Measurements from ENCODE around the gene GCNA. TPM values are rescaled to one million over a fixed set of nuclear protein-coding genes. Genes with fewer than 3 reads are reported as not detected.
"Not testable (repeated sequence)": the region's sequence is repeated elsewhere in the genome, so short reads cannot be mapped to it uniquely, and the experiment has no call there.

GCNA gene
- polyA plus RNA-seq, 4 donors = 1.6 to 3.3 (median 1.9) TPM

DNA sequence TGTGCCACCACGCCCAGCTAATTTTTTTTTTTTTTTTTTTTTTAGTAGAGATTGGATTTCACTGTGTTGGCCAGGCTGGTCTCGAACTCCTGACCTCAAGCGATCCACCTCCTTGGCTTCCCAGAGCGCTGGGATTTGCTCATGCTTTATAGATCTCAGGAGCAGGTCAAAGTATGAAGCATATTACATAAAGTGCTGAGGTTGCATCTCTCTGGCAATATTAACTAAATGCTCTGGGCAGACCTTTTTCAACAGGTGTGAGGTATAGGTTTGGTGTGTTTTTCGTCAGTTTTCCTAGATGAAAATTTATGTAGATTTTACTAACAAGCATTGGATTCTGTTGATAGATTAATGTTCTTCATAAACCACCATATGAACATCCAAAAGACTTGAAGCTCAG is 19.3 kb upstream of the GCNA start:
- no peak for DNase-seq (ENCODE audit: low read depth in 4 of 4, low spot score in 3 of 4)

DNA sequence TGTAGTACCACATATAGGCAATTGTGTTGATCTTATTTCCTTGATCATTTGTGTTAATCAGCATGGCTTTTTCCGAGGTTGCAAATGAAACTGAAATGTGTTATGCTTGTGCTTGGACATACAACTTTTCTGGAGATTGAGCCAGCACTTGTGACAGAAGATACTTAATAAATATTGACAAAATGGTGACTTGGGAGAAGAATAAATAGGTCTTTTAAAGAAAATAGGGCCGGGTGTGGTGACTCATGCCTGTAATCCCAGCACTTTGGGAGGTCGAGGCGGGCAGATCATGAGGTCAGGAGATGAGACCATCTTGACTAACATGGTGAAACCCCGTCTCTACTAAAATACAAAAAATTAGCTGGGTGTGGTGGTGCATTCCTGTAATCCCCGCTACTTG is 18.5 kb upstream of the GCNA start:
- DNase-seq (ENCODE audit: low read depth in 4 of 4, low spot score in 3 of 4) = not testable (repeated sequence)

DNA sequence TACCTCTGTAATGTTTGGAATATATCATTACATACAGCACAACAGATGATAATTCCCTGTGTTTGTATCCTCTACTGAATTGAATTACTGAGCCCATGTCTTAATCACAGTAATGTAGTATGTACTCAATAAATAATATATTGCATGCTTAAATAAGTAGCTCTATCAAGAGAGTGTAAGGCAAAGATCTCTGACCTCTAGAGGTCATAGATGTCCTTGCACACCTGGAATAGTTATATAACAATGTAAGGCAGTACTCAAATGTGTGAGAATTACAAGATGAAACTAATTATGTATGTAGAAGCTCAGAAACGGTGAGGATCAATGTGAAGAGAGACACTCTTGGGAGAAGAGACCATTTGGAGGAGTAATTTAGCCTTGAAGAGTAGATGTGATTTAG is 14.3 kb upstream of the GCNA start:
- no peak for DNase-seq (ENCODE audit: low read depth in 4 of 4, low spot score in 3 of 4)

DNA sequence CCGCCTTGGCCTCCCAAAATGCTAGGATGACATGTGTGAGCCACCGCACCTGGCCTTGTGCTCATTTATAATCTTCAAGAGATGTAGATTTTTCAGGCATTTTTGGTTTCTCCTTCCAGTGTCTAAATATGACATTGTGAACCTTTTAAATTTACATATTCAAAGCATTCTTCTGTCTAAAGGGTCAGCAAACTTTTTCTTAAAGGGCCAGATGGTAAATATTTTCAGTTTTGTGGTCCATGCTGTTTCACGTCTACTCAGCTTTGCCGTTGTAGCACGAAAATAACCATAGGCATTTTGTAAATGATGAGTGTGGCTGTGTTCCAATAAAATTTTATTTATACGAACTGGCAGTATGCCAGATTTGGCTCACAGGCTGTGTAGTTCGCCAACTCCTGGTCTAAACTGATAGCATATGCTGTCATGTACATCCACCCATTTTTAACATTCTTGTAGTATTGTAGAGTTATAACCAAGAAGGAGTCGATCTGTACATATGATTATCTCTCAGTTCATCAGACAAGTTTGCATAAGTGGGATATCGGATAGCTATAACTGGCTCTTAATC is 12.7 kb upstream of the GCNA start:
- DNase-seq (ENCODE audit: low read depth in 4 of 4, low spot score in 3 of 4) = no peak

DNA sequence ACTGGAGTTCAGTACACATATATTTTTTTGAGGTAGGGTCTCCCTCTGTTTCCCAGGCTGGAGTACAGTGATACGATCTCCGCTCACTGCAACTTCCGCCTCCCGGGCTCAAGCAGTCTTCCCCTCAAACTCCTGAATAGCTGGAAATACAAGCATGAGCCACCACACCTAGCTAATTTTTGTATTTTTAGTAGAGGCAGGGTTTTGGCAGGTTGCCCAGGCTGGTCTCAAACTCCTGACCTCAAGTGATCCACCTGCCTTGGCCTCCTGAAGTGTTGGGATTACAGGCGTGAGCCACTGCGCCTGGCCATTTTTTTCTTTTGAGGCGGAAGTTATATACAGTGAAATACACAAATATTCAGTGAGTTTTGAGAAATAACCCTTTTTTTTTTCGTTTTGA is 6.8 kb upstream of the GCNA start:
- not testable (repeated sequence) for DNase-seq (ENCODE audit: low read depth in 4 of 4, low spot score in 3 of 4)

DNA sequence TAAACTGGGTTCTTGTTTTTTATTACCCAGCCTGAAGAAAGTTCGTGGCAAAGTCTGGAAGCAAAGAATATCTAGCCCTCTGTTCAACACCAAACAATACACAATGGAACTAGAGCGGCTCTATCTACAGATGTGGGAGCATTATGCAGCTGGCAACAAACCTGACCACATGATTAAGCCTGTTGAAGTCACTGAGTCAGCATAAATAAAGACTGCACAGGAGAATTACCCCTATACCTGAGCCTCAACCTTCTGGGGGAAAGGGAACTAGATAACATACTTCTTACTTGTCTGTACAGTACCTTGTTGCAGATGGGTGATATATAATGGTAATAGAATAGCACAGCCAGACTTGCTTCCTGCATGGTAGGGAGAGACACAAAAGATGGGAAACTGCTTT is 4.6 kb upstream of the GCNA start:
- no peak for DNase-seq (ENCODE audit: low read depth in 4 of 4, low spot score in 3 of 4)

DNA sequence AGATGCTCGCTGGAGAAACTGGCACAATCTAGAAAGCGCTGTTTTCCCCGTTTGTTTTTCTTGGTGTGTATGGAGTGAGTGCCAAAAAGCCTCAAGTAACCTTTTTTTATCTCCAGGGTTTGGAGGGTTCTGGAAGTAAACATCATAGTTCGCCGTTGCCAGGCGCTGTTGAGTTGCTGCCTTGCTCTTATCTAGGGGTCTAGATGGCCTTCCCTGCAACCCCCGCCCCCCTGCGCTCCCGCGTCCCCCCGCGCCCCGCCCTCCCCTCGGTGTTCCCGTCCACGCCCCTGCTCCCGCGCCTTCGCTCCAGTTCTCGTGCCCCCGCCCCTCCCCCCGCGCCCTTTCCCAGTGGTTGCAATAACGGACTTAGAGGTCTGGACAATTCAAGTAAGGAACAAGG is 555 bp upstream of the GCNA start:
- no peak for DNase-seq (ENCODE audit: low read depth in 4 of 4, low spot score in 3 of 4)

DNA sequence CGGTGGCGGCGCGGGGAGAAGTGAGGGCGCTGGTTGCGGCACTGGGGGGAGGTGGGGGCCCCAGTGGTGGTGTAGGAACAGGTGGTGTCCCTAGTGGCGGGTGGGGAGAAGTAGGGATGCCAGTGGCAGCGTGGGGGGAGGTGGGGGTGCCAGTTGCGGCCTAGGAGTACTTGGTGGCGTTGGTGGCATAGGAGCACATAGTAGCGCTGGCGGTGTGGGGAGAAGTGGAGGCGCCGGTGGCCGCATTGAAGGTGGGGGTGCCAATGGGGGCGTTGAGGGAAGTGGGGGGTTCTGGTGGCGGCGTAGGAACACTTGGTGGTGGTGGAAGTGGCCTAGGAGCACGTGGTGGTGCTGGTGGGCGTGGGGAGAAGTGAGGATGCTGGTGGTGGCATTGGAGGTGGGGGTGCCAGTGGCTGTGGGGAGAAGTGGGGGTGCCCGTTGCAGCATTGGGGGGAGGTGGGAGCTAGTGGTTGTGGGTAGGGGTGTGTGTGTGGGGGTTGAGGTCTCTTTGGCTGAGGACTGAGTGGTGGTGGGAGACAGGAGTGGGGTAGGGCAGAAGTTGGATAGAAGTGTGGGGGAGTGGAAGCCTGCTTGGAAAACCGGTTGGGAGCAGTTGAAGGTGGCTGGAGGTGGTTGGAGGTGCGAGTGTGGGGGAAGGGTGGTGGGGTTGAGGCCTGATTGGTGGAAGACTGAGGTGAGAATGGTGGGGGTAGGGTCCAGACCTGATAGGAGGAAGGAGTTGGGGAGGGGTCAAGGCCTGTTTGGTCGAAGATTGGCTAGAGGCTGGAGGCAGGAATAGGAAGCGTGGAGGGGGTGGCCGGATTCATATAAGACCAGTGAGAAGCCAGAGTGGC is 1.1 kb downstream of the GCNA start:
- DNase-seq (ENCODE audit: low read depth in 4 of 4, low spot score in 3 of 4) = no peak

DNA sequence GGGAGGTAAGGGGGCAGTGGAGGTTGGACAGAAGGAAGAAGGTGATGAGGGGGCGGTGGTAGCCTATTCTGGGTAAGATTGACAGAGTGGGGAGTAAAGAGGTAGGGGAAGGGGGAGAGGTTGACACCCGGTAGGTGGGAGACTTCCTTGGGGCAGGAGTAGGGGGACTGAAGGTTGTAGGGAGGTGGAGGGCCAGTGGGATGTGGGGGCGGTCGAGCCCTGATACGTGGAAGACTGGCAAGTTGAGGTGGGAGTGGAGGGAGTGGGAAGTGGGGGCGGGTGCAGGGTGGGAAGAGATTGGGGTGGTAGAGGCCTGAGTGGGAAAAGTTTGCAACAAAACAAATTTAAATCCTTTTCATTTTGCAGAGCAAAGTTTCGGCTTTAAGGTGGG is 1.7 kb downstream of the GCNA start:
- no peak for DNase-seq (ENCODE audit: low read depth in 4 of 4, low spot score in 3 of 4)

DNA sequence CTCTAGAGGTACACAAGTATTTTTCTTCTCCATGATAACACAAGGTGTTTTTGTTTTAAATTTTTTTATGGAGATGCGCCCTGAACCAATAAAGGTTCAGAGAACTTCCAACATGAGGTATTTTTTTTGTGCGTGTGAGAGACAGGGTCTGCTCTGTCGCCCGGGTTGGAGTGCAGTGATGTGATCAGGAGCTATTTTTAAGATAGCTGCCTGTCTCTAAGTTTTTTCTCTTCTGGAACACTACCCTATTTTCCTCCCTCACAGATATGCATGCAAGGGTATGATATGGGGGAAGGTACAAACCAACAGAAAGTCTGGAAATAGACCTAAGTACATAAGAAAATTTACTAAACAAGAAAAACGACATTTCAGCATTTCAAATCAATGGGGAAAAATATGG is 3.0 kb downstream of the GCNA start:
- DNase-seq (ENCODE audit: low read depth in 4 of 4, low spot score in 3 of 4) = no peak

DNA sequence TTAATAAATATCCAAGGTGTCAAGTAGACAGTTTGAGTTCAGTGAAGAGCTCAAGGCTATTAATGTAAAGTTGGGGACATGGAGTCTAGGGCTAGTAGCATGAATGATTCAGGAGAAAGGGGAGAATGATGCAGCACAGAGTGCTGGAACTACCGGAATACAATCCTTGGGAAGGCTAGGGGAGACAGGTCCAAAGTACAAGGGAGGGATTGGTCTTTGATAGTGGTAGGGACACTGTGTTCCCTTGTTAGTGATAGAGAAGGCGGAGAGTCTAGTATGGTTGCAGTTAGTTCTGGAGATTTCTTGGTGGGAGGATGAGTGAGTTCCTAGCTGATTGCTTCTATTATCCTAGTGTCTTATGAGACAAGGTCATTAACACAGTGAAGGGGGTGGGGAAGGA is 8.7 kb downstream of the GCNA start:
- no peak for DNase-seq (ENCODE audit: low read depth in 4 of 4, low spot score in 3 of 4)

DNA sequence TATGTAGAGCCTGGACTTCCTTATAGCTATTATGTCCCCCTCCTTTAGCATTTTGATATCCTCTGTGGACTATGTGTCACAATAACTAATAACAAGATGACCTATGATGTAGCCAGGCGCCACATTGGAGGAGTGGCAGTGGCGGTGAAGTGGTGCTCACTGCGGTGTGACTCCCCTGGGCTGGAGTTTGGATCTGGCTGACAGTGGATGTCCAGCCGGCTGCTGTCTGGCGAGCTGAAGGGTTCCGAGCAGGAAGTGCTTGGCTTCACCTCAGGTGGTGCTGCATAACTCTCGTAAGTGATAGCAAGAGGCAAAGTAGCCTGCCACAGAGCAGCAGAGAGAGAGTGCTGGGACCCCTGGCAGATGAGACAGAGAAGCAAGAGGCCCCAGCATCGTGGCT is 15.0 kb downstream of the GCNA start:
- DNase-seq (ENCODE audit: low read depth in 4 of 4, low spot score in 3 of 4) = not testable (repeated sequence)

DNA sequence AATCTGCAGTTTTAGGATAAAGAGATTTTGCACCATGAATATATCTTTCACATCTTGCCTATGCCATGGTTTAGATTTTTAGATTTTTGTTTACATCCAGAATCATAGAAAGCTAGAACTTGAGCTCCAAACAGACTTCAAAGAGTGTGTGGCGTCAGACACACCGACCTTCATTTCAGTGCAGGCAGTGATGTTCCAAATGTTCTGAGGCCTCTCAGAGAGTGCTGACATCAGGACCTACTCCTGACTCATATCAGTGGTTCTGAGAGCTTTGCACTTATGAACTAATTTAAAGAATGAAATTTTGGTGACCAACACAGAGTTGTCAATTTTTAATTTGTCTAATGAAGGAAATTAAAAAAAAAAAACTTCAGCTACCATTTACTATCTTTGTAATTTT is 21.7 kb downstream of the GCNA start:
- no peak for DNase-seq (ENCODE audit: low read depth in 4 of 4, low spot score in 3 of 4)

DNA sequence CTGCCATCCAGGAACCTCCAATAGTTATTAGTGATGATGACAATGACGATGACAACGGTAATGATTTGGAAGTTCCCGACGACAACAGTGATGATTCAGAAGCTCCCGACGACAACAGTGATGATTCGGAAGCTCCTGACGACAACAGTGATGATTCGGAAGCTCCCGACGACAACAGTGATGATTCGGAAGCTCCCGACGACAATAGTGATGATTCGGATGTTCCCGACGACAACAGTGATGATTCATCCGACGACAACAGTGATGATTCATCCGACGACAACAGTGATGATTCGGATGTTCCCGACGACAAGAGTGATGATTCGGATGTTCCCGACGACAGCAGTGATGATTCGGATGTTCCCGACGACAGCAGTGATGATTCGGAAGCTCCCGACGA is 25.4 kb downstream of the GCNA start:
- no peak for DNase-seq (ENCODE audit: low read depth in 4 of 4, low spot score in 3 of 4)

DNA sequence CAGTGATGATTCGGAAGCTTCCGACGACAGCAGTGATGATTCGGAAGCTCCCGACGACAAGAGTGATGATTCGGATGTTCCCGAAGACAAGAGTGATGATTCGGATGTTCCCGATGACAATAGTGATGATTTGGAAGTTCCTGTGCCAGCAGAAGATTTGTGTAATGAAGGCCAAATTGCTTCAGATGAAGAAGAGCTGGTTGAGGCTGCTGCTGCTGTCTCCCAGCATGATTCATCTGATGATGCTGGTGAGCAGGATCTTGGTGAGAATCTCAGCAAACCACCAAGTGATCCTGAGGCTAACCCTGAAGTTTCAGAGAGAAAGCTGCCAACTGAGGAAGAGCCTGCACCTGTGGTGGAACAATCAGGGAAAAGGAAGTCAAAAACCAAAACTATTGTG is 25.9 kb downstream of the GCNA start:
- no peak for DNase-seq (ENCODE audit: low read depth in 4 of 4, low spot score in 3 of 4)

DNA sequence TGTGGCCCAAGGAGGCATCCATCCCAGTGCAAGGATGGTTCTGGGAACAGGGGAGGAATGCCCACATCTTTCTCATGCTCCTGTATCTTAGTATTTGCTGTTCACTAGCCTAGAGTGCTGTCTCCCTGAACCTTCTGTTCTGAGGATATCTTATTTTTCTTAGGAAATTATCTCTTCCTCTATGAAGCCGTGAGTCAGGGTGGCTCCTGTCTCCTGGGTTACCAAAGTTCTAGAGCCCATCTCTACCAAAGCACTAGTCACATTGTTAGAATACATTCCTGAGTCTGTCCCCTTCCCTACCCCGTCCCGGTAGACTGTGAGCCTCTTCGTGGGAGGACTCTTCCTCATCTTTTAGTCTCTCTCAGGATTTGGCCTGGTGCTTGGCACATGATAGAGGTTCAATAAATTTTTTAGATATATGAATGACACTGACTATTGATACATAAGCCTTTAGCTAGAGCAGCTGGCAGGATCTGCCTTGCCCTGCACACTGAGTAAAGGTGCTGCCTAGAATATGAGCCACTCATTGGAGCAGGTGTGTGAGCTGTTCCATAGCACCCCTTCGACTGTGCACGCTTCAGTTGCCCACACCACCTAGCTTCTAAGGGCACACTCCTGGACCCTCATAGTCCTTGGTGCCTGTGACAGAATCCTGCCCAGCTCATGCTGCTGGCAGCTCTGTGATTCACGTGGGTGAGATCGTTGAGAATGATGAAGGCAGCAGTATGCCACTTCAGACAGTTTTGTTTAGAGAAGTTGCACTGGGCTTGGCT is 26.7 kb downstream of the GCNA start:
- no peak for DNase-seq (ENCODE audit: low read depth in 4 of 4, low spot score in 3 of 4)

DNA sequence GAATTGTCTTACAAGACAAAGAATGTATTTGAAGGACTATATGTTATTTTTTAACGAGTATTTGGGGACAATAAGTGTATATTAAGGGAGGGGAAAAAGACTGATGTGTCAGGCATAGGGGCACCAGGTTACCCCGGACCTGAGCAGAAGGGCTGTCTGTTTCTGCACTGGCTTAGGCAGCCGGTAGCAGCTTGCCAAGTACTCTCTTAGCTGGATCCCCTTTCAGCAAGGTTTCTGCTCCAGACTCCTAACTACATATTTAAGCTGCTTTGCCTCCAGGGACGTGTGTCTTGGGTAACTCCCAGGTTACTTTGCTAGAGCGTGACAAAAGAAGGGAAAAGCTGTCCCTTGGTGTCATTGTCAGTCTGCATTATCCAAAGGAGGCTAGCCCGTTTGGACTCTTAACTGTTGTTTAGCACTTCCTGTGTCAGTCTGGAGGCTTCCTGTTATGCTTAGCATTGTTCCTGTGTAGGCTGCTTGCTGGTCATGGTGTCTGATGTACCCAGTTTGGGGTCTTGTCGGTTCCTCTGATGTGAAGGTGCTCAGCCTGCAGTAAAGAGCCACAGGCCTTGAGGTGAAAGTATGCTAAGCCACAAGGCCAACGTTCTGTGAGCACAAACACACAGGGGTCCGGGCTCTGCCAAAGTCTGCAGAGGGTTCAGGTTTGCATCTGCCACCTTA is 28.4 kb downstream of the GCNA start:
- no peak for DNase-seq (ENCODE audit: low read depth in 4 of 4, low spot score in 3 of 4)

DNA sequence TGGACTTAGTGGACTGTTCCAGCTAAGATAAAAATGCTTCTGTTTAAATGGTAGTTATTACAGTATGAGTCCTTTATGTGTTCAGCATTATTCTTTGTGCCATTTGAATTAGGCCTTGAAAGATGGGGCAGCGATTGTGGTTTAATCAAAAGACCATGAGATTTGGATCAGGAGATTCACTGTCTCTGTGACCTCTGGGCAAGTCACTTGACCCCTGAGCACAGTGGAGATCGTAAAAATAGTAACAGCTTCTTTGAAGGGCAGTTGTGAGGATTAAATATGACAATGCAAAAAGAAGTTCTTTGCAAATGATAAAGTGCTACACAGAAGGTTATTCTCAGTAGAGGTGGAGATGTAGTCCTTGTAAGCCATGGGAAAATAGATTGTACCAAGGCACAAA is 29.3 kb downstream of the GCNA start:
- no peak for DNase-seq (ENCODE audit: low read depth in 4 of 4, low spot score in 3 of 4)

DNA sequence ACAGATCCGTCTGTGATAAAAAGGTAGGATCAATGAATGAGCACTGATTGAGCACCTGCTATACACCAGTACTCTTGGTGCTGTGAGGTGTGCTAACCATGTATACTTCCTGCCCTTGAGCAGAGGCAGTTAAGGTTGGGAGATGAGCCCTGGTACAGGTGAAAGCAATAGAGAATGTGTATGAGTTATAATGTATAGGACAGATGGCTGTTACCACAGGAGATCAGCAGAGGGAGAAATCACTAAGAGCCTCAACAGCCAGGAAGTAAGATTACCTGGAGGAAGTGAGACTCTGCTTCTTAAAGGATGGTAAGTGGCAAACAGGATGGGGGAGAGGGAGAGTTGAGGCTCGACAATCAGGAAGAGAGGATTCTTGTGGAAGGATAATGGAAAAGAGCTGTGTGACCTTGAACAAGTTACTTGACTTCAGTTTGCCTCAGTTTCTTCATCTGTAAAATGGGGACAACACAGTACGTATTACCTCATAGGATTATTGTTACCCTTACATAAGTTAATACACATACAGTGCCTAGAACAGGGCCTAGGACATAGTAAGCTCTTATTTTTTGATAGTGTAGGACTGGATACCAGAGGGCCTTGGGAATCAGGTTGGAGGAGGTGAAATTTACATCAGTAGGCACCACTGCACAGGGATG is 31.0 kb downstream of the GCNA start:
- DNase-seq (ENCODE audit: low read depth in 4 of 4, low spot score in 3 of 4) = no peak

DNA sequence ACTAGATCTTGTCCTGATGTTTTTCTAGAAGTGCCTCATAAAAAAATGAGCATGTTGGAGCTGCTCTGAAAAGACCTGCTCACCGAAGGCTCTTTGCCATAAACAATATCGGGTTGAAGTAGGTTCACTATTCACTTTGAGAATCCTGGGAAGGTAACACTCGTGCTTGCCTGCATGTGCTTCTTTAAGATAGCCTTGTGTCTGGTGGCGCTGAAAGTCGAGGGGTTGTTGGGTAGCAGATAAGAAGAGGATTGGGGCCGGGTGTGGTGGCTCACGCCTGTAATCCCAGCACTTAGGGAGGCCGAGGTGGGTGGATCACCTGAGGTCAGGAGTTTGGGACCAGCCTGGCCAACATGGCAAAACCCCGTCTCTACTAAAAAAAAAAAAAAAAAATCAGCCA is 33.5 kb downstream of the GCNA start:
- DNase-seq (ENCODE audit: low read depth in 4 of 4, low spot score in 3 of 4) = not testable (repeated sequence)

DNA sequence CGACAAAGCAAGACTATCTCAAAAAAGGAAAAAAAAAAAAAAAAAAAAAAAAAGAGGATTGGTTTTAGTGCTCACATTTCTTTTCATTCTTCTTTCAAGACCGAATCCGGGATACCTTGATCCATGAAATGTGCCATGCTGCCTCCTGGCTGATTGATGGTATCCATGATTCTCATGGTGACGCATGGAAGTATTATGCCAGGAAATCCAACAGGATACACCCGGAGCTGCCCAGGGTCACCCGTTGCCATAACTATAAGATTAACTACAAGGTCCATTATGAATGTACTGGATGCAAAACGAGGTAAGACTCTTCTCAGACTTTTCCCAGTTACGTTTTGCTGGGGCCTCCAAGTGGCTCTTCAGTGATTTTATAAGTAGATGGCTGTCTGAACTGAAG is 34.0 kb downstream of the GCNA start:
- no peak for DNase-seq (ENCODE audit: low read depth in 4 of 4, low spot score in 3 of 4)
